GM18868 (cell line): Measurements from ENCODE around the gene FLNB.

Experiments used
- ATAC-seq: cut with Tn5 transposase; IDR thresholded peaks from one replicate; pipeline ENCODE4 v1.9.1; 2021; ENCODE audit warnings: mild to moderate bottlenecking, moderate library complexity; ENCODE audit not compliant: unreplicated experiment

FLNB gene

GRCh38 chr3:58124387-58124786 is 116.2 kb downstream of the FLNB start:
- ATAC-seq, result no peak

DNA sequence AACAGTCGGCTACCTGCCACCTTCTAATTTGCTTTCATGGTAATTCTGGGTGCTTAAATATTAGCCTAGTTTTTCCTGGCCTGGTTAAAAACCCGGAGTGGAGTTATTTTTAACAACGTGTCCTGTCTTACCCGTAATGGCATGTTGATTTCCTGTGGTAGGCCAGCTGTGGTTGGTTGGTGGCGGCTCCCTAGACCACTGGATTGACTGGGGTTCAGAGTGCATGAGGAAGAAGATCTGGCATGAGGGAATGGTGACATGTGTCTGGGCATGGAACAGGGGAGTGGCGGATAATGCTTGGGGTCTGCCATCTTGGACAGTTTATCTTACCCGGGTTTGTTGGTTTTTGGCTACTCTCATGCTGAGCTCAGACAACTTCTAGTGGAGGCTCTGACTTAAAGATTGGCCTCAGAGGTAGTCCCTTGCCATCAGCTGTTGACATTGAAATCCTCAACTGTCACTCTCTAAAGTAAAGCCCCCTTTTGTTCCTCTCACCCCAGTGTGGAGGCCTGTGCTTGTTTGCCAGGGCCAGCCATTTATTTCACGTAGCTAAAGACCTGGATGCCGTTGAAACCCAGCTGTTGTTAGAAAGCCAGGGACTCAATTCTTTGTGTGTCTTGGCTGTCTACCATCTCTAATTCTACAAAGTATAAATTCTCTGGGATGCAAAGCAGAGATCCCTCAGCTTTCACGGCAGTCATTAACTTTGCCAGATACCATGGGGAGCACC is 121.0 kb downstream of the FLNB start:
- ATAC-seq, result no peak

DNA sequence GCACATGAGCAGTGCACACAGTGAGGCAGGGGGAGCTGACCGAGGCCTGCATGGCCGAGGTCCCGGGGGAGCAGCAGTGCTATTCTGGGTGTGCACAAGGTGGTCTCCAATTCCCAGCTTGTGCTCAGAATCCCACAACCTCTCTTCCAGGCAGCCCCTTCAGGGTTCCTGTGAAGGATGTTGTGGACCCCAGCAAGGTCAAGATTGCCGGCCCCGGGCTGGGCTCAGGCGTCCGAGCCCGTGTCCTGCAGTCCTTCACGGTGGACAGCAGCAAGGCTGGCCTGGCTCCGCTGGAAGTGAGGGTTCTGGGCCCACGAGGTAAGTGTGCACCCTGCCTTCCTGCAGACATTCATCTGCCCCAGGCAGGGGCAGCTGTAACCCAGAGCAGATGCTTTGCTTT is 122.4 kb downstream of the FLNB start:
- no peak for ATAC-seq

- no peak for ATAC-seq
Measured at GRCh38 chr3:58131101-58131825, 123.0 kb downstream of the FLNB start.

DNA sequence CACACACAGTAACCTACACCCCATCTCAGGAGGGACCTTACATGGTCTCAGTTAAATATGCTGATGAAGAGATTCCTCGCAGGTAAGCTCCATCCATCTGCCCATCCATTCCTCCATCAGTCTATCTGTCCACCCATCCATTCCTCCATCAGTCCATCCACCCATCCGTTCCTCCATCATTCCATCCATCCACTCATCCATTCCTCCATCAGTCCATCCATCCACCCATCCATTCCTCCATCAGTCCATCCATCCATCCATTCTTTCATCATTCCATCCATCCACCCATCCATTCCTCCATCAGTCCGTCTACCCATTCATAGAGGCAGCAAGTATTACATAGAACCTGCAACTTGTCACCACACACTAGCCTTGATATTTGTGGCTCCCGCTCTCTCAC is 124.6 kb downstream of the FLNB start:
- no peak for ATAC-seq

GRCh38 chr3:58134468-58134867 is 126.2 kb downstream of the FLNB start:
- no peak for ATAC-seq

DNA sequence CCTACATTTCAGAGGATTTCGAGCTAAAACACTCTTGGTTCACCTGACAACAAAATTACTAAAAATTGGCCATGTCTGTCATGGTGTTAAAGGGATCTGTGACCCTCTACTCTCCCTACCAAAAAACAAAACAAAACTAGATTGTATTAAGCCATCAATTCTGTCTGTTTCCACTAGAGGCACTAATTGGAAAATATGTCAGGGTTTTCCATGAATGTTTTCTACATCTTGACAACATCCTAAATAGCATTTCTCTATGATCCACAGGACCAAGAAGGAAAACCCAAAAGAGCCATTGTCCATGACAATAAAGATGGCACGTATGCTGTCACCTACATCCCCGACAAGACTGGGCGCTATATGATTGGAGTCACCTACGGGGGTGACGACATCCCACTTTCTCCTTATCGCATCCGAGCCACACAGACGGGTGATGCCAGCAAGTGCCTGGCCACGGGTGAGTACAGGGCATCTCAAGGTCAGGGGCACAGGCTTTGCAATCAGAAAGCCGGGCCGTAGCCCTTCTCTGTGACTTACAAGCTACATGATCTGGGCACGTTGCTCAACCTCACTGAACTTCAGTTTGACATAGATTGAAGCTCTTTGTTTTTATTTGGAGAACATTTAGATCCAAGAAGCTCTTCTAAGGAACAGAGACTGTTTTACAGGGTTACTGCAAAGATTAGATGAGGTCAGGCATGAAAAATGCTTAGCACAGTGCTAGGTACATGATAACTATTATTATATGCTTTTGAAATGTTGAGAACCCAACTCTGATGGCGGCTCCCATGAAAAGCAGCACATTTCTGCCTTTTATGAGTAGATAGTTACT is 127.7 kb downstream of the FLNB start:
- no peak for ATAC-seq

DNA sequence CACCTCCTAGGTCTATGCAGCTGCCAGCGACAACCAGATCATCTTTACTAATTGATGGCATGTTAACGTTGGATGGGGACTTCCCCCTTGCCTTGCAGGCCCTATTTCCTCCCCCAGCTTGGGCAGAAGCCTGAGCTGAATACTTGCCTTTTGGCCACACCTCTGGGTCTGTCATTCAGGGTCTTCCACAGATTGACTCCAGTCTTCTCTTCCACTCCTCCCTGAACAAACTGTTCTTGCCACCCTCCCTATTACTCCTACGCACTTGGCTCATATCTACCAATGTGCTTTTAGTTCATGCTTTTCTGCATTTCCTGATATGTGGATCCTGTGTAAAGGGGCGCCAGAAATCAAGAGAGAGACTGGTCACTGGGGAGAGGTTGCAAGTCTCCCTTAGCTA is 129.1 kb downstream of the FLNB start:
- no peak for ATAC-seq

DNA sequence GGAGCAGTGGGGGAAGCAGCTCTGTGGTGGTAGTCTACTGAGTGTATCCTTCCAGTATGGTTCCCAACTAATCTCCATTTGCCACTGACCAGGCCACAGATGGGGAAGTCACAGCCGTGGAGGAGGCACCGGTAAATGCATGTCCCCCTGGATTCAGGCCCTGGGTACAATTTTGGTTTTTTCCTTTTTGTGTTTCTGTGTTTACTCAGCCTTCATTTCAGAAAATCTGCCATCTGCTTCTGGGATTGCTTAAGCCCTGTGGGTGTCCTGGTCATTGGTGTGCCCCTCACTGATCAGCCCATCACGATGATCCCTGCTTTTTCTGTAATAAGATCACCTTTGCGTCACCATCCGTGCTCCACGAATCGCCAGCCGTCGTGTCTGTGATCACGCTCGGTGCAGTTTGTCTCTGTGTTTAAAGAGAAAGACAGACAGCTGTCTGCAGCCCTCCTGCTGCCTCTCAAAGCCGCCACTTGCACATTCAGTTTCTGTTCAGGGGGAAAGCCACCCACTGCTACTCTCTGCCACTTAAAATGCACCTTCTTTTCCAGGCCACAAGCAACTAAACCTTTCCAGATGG is 133.6 kb downstream of the FLNB start:
- no peak for ATAC-seq

GRCh38 chr3:58143417-58144055 is 135.3 kb downstream of the FLNB start:
- no peak for ATAC-seq

- no peak for ATAC-seq
Measured at GRCh38 chr3:58144478-58145325, 136.5 kb downstream of the FLNB start.

GRCh38 chr3:58148049-58148448 is 139.8 kb downstream of the FLNB start:
- no peak for ATAC-seq

DNA sequence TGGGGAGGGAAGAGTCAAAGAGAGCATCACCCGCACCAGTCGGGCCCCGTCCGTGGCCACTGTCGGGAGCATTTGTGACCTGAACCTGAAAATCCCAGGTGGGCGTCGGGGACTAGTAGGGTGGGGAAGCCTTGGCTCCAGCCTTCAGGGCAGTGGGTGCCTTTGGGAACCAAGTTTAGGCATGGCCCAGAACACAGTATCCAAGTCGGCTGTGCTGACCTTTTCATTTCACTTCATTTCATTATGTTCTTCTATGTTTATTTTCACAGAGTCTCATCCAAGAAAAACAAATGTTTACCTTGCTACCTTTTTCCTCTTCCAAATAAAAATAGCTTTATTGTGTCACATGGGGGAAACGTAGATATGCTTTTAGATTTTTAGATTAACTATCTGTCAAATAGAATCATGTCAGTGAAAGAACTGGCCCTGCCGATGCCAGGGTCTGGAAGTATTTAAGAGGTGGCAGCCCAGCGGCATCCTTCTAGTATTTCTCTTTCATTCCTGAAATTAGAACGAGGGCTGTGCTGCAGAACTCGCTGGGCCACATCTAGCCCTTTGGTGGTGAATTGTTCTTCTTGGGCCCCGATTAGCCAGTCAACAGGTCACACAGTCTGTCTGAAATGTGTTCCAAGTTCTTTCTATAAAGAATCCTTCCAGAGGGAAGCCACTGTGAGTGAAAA is 142.0 kb downstream of the FLNB start:
- ATAC-seq, result no peak

DNA sequence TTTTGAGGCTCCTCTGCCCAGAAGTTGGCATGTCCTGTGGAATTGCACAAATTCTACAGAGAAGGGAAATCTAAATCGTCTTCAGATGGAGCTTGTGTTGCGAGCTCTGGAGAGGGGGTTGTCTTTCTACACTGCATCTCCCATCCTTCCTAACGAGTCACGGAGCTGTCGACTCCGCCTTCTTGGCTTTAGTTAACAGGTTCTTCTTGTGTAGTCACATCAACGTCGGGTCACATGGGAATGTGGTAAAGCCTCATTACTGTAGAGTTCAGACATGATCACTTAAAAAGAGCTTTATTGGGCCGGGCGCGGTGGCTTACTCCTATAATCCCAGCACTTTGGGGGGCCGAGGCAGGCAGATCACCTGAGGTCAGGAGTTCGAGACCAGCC is 142.6 kb downstream of the FLNB start:
- ATAC-seq, result no peak

GRCh38 chr3:58151637-58152036 is 143.4 kb downstream of the FLNB start:
- ATAC-seq, result no peak

DNA sequence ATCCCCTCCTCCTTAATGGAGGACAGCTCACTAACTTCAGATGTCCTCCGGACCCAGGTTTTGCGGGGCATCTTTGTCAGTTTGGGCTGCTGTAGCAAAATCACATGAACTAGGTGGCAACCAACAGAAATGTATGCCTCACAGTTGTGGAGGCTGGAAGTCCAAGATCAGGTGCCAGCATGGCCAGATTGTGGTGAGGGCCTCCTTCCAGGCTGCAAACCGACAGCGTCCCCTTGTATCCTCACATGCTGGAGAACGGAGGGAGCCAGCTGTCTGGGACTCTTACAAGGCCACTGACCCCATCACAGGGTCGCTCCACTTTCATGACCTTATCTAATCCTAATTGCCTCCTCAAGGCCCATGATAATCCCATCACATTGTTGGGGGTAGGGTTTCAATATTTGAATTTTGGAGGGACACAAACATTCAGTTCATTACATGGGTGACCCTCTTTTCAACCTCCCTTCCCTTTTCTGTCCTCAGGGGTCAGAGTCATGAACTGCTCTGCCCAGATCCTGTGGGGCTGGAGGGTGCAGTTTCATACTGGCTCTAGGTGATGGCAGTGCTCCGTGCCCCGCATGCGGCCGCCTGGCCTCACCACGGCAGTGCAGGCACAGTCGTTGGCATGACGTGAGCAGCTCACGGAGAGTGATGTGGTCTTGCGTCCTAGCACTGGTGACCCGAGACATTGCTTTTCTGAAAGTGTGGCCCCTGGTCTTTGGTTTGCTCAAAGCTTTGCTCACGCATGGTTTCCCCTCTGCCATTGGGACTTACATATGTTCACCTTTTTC is 144.2 kb downstream of the FLNB start:
- no peak for ATAC-seq

GRCh38 chr3:58153371-58153770 is 145.1 kb downstream of the FLNB start:
- no peak for ATAC-seq

DNA sequence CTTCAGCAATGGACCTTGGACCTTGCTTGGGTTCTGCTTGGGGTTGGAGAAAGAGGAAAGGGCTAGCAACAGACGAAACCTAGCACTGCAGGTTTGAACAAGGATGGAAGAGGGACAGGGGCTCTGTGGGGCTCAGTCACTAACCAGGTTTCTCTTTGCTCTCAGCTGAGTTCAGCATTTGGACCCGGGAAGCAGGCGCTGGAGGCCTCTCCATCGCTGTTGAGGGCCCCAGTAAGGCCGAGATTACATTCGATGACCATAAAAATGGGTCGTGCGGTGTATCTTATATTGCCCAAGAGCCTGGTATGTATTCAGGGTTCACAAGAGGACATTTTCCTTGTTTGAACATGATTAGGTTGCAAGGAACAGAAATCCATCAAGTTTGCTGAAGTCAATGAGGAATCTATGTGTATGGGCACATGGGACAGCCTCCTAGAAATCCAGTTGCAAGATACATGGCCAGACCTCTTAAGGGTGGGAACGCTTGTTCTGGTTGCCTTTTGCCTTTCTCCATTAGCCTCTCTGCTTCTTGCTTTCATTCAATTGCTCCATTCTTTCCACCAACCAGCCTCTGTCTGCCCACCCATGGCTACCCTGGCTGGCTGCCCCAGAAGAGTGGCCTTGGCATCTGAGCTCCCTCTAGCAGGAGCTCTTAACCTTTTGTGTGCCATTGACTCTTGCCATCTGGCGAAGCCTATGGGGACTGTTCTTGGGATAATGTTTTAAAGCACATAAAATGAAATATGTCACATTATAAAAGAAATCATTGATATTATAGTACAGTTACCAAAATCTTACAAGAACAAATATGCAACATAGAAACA is 146.6 kb downstream of the FLNB start:
- no peak for ATAC-seq
